NCI-H748 (cell line): ENCODE results near the gene ZNF429.
A peak's percentile ranks its signal among the peaks of the same experiment; 100 is the strongest.
"Not testable (repeated sequence)": the region's sequence is repeated elsewhere in the genome, so short reads cannot be mapped to it uniquely, and the experiment has no call there.

ENCODE experiments used
- DNase-seq: peaks from one replicate; lab custom pipeline; 2025; ENCODE audit not compliant: unreplicated experiment; lab: John Stamatoyannopoulos, UW

The ZNF429 gene

DNA sequence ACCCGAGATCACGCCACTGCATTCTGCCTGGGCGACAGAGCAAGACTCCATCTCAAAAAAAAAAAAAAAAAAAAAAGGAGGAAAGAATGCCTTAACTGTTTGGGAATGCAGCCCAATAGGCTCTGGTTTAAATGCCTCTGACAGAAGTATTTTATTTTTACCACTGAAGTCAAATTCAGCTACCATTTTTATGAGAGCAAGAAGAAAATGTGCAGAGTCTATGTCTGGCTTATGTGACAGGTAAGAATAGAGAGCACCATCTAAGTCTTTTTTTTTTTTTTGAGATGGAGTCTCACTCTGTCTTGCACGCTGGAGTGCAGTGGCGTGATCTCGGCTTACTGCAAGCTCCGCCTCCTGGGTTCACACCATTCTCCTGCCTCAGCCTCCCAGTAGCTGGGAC is 7.2 kb downstream of the ZNF429 start:
- DNase-seq = not testable (repeated sequence)

GRCh38 chr19:21513651-21514050 is 8.2 kb downstream of the ZNF429 start:
- DNase-seq = no peak

- no peak for DNase-seq
Observed at GRCh38 chr19:21519488-21519887, 14.1 kb downstream of the ZNF429 start.

GRCh38 chr19:21532904-21533303 is 27.5 kb downstream of the ZNF429 start:
- DNase-seq = no peak

- DNase-seq = not testable (repeated sequence)
Observed at GRCh38 chr19:21536741-21537290, 31.4 kb downstream of the ZNF429 start.

- DNase-seq = no peak
Observed at GRCh38 chr19:21559444-21559843, 54.0 kb downstream of the ZNF429 start.

DNA sequence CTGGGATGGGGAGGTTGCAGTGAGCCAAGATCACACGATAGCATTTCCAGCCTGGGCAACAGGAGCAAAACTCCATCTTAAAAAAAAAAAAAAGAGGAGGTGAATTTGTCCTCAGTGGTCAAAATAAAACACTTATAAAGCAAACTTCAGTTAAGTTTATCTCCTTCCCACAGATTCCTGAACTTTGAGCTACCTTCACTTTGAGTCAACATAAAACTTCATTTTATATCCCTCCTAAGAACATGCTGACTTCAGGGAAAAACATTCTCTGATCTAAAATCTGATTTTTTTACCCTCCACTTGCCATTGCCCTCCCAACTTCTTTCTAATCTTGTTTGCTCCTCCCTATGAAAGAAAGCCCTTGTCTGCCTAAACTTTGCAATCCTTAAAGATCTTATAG is 59.0 kb downstream of the ZNF429 start:
- no peak for DNase-seq

GRCh38 chr19:21566073-21566472 is 60.7 kb downstream of the ZNF429 start:
- no peak for DNase-seq

GRCh38 chr19:21567806-21568205 is 62.4 kb downstream of the ZNF429 start:
- not testable (repeated sequence) for DNase-seq

GRCh38 chr19:21568816-21569493 is 63.6 kb downstream of the ZNF429 start:
- DNase-seq = peak; percentile 97

GRCh38 chr19:21569494-21569865 is 64.1 kb downstream of the ZNF429 start:
- peak; percentile 70 for DNase-seq

GRCh38 chr19:21571316-21571715 is 65.9 kb downstream of the ZNF429 start:
- no peak for DNase-seq

GRCh38 chr19:21574607-21575006 is 69.2 kb downstream of the ZNF429 start:
- DNase-seq = no peak

- DNase-seq = no peak
Observed at GRCh38 chr19:21576481-21576880, 71.1 kb downstream of the ZNF429 start.

DNA sequence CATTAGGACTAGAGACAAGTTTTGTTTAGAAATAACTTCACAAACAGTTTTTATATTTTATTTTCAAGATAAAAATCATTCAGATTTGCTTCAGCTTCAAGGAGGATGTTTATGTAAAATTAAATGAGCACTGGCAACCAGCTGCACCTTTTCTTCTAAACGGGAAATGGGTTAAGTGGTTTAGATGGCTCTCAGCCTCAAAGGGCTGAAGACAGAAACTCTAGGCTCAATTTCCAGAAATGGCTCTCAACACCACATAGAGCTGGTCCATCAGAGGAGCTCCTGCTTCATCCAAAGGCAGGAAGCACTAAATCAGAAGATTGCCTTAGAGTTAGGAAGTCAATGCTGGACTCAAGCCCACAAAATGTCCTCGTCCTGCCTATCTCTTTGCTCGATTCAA is 74.7 kb downstream of the ZNF429 start:
- DNase-seq = no peak

GRCh38 chr19:21580818-21581217 is 75.4 kb downstream of the ZNF429 start:
- DNase-seq = no peak

DNA sequence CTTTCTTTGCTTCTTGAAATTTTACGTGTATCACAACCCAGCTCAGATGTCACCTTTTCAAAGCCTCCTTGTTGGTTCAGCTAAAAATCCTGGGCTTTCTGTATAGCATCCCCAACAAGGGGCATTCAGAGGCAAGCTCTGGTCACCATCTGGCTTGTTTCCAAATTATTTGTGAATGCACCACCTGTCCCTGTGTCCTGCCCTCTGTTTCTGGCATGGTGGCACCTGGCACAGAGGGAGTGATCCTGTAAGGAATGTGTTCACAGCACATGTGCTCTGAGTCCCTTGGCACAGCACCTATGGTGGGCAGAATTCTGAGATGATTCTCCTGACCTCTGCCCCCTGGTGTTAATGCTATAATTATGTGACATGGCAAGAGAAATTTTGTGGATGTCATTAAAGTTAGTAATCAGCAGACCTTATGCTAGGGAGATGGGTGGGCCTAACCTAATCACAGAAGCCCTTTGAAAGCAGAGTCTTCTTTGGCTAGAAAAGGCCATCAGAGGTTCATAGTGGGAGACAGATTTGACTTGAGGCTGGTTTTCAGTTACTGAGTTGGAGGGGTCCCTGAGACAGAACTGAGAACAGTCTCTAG is 76.3 kb downstream of the ZNF429 start:
- DNase-seq = peak; percentile 46

- no peak for DNase-seq
Observed at GRCh38 chr19:21584537-21584936, 79.1 kb downstream of the ZNF429 start.

DNA sequence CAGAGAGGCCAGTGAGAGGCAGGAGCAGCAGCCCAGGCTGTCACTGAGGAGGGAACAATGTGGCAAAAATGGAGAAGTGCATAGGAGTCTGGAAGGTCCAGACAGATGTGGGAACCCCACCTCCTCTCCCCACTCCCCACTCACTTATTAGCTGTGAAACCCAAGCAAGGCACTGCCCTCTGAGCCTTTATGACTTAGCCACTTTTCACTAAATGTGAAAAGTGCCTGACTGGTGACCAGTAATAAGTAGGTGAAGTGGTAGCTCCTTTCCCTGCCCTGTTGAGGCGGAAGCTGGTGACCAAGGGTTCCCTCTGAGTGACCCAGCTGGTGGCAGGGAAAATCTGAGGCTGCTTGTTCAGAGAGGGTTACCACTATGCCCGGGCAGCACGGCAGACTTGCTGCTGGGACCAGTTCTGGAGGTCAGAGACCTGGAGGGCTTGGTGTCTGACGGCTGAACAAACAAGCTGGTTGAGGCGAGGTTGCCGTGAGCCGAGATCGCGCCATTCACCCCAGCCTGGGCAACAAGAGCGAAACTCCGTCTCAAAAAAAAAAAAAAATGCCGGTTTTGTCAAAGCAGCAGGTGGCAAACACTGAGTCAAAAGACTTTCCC is 80.0 kb downstream of the ZNF429 start:
- no peak for DNase-seq

DNA sequence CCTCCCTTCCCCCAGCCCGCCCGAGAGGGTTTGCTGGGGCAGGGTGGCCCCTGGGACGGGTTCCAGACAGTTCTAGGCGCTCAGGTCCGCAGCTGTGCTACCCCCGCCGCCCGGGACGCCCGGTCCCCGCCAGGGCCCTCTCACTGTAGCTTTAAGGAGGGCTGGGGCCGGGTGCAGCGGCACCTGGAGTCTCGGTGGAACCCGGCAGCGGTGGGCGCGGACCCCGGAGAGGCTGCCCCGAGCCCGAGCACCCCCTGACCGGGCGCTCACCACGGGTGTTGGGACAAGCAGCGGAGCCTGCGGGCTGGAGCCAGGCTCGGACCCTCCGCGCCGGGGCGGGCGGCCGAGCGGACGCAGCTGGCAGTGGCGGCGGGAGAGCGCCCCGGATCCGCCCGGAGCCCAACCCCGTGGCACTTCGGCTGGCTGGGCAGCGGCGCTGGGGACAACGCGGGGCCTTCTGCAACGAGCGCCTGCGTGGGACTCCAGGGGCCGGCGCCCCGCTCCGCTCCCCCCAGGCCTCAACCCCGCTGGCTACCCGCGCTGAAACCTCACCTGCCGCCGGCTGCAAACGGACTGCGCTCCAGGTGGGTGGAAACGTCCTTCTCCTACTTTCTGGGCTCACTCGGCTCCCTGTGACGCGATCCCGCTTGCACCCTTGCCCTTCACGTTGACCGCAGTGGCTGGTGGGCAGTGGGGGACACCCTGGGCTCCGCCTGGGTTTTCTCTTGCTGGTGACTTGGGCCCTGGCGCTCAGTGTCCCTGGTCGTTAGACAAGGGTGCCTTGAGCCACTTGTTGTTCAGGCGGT is 81.1 kb downstream of the ZNF429 start:
- peak; percentile 38 for DNase-seq

DNA sequence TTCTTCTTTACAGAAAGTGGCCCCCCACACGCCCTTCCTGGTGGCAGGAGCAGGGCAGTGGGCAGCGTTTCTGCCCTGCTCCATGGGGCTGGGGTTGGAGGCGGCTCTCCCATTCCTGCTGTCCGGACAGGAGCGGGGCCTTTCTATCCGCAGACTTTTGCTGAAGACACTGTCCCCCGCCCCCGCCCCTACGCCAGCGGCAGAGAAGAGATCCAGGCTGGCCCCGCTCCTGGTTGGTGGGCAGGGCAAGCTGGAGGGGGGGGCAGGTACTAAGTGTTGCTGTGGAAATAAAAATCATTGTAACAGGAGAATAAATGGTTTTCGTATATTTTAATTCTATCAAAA is 81.7 kb downstream of the ZNF429 start:
- DNase-seq = no peak

DNA sequence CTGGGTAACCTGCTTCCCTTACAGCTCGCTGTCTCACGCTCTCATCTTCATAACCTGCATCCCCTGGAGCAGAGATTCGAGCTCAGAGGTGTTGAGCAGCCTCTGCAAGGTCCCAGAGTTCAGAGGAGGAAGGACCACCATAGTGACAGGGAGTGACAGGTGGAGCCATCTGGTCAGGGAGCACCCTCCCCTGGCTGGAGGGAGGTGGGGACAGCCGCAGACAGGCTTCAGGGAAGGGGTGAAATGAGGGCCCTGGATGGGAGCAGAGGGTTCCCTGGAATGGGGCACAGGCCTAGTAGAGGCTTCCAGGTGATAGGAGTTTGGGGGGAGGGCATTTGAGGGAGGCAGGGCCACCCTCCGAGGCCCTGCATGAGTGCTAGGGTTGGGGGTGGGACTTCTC is 82.1 kb downstream of the ZNF429 start:
- no peak for DNase-seq
